ENCODE data around the gene LHFPL3. TPM values are rescaled to one million over a fixed set of nuclear protein-coding genes. Genes with fewer than 3 reads are reported as not detected.
"Not testable (repeated sequence)": the region's sequence is repeated elsewhere in the genome, so short reads cannot be mapped to it uniquely, and the experiment has no call there.

LHFPL3 gene
- total RNA-seq, 2 donors from 2014 or later = not detected

- no peaks in the 10 kb centered on the region for H3K4me1 Mint-ChIP-seq (ENCODE audit: low read depth)
- DNase-seq (no peak), ATAC-seq (replicated peaks in 1 of 2) (no peak)
- peaks cover 6% of the 10 kb centered on the region for H3K27me3 Mint-ChIP-seq (ENCODE audit: low read depth)
- H3K27ac Mint-ChIP-seq = no peak overlapping the region
- no peaks in the 10 kb centered on the region for H3K9me3 Mint-ChIP-seq
- H3K4me3 Mint-ChIP-seq = no peak overlapping the region
- H3K36me3 Mint-ChIP-seq (ENCODE audit: insufficient read depth in 2 of 2) = no peaks in the 10 kb centered on the region
Observed at GRCh38 chr7:104572554-104572953, 244.2 kb downstream of the LHFPL3 start.

- ATAC-seq (replicated peaks in 1 of 2) = no peak
- no peak overlapping the region for H3K4me3 Mint-ChIP-seq
Observed at GRCh38 chr7:104584620-104585019, 256.2 kb downstream of the LHFPL3 start.

GRCh38 chr7:104595591-104595990 lies 267.2 kb downstream of the LHFPL3 start:
- H3K27me3 Mint-ChIP-seq (ENCODE audit: low read depth); H3K9me3 Mint-ChIP-seq; ATAC-seq (replicated peaks in 1 of 2); H3K27ac Mint-ChIP-seq; DNase-seq; H3K4me1 Mint-ChIP-seq (ENCODE audit: low read depth); H3K36me3 Mint-ChIP-seq (ENCODE audit: insufficient read depth in 2 of 2); H3K4me3 Mint-ChIP-seq: not testable (repeated sequence)

More at GRCh38 chr7:104584620-104585019, 256.2 kb downstream of the LHFPL3 start:
- Mint-ChIP-seq H3K36me3 (ENCODE audit: insufficient read depth in 2 of 2) (no peaks in the 10 kb centered on the region), H3K4me1 (ENCODE audit: low read depth) (no peaks in the 10 kb centered on the region), H3K27ac (no peak overlapping the region), H3K9me3 (no peaks in the 10 kb centered on the region), H3K27me3 (ENCODE audit: low read depth) (no peaks in the 10 kb centered on the region)
- DNase-seq = no peak

- H3K4me3 Mint-ChIP-seq = no peak overlapping the region
- H3K27me3 Mint-ChIP-seq (ENCODE audit: low read depth) = no peaks in the 10 kb centered on the region
- ATAC-seq (replicated peaks in 1 of 2) (no peak), DNase-seq (no peak)
- no peaks in the 10 kb centered on the region for H3K4me1 Mint-ChIP-seq (ENCODE audit: low read depth)
- no peaks in the 10 kb centered on the region for H3K36me3 Mint-ChIP-seq (ENCODE audit: insufficient read depth in 2 of 2)
- no peaks in the 10 kb centered on the region for H3K9me3 Mint-ChIP-seq
- no peak overlapping the region for H3K27ac Mint-ChIP-seq
Observed at GRCh38 chr7:104603957-104604356, 275.6 kb downstream of the LHFPL3 start.

GRCh38 chr7:104604706-104605105 lies 276.3 kb downstream of the LHFPL3 start:
- H3K27ac Mint-ChIP-seq = no peak overlapping the region
- H3K9me3 Mint-ChIP-seq = no peaks in the 10 kb centered on the region
- H3K4me3 Mint-ChIP-seq = no peak overlapping the region
- H3K27me3 Mint-ChIP-seq (ENCODE audit: low read depth) = no peaks in the 10 kb centered on the region
- no peak for DNase-seq
- ATAC-seq (replicated peaks in 1 of 2) = no peak
- no peaks in the 10 kb centered on the region for H3K4me1 Mint-ChIP-seq (ENCODE audit: low read depth)
- H3K36me3 Mint-ChIP-seq (ENCODE audit: insufficient read depth in 2 of 2) = no peaks in the 10 kb centered on the region

GRCh38 chr7:104621321-104621720 lies 292.9 kb downstream of the LHFPL3 start:
- H3K9me3 Mint-ChIP-seq = no peaks in the 10 kb centered on the region
- H3K27ac Mint-ChIP-seq = no peak overlapping the region
- ATAC-seq (replicated peaks in 1 of 2) = no peak

GRCh38 chr7:104625956-104626355 lies 297.6 kb downstream of the LHFPL3 start:
- ATAC-seq (replicated peaks in 1 of 2) (no peak), DNase-seq (no peak)
- H3K4me1 Mint-ChIP-seq (ENCODE audit: low read depth) = no peaks in the 10 kb centered on the region
- H3K36me3 Mint-ChIP-seq (ENCODE audit: insufficient read depth in 2 of 2) = no peaks in the 10 kb centered on the region
- no peaks in the 10 kb centered on the region for H3K9me3 Mint-ChIP-seq
- no peak overlapping the region for H3K27ac Mint-ChIP-seq
- no peak overlapping the region for H3K4me3 Mint-ChIP-seq
- H3K27me3 Mint-ChIP-seq (ENCODE audit: low read depth) = no peaks in the 10 kb centered on the region

More at GRCh38 chr7:104621321-104621720, 292.9 kb downstream of the LHFPL3 start:
- Mint-ChIP-seq H3K4me1 (ENCODE audit: low read depth) (no peaks in the 10 kb centered on the region), H3K36me3 (ENCODE audit: insufficient read depth in 2 of 2) (no peaks in the 10 kb centered on the region), H3K4me3 (no peak overlapping the region), H3K27me3 (ENCODE audit: low read depth) (no peaks in the 10 kb centered on the region)
- DNase-seq = no peak

- ATAC-seq (replicated peaks in 1 of 2) = no peak
- DNase-seq = peak in 1 of 2 donors; percentile 3
- no peaks in the 10 kb centered on the region for H3K36me3 Mint-ChIP-seq (ENCODE audit: insufficient read depth in 2 of 2)
- H3K27me3 Mint-ChIP-seq (ENCODE audit: low read depth) = no peaks in the 10 kb centered on the region
- H3K27ac Mint-ChIP-seq = no peak overlapping the region
- H3K4me3 Mint-ChIP-seq = no peak overlapping the region
- H3K9me3 Mint-ChIP-seq = no peaks in the 10 kb centered on the region
- no peaks in the 10 kb centered on the region for H3K4me1 Mint-ChIP-seq (ENCODE audit: low read depth)
Observed at GRCh38 chr7:104627516-104627915, 299.1 kb downstream of the LHFPL3 start.

GRCh38 chr7:104628017-104628416 lies 299.6 kb downstream of the LHFPL3 start:
- H3K36me3 Mint-ChIP-seq (ENCODE audit: insufficient read depth in 2 of 2) = no peaks in the 10 kb centered on the region
- no peak for ATAC-seq (replicated peaks in 1 of 2)
- no peak for DNase-seq
- H3K27ac Mint-ChIP-seq = no peak overlapping the region
- H3K4me1 Mint-ChIP-seq (ENCODE audit: low read depth) = no peaks in the 10 kb centered on the region
- H3K9me3 Mint-ChIP-seq = no peaks in the 10 kb centered on the region
- no peaks in the 10 kb centered on the region for H3K27me3 Mint-ChIP-seq (ENCODE audit: low read depth)
- no peak overlapping the region for H3K4me3 Mint-ChIP-seq

GRCh38 chr7:104629408-104629807 lies 301.0 kb downstream of the LHFPL3 start:
- H3K27me3 Mint-ChIP-seq (ENCODE audit: low read depth) = no peaks in the 10 kb centered on the region
- ATAC-seq (replicated peaks in 1 of 2) = no peak
- H3K9me3 Mint-ChIP-seq = no peaks in the 10 kb centered on the region
- no peak for DNase-seq
- no peak overlapping the region for H3K4me3 Mint-ChIP-seq
- no peak overlapping the region for H3K27ac Mint-ChIP-seq
- H3K36me3 Mint-ChIP-seq (ENCODE audit: insufficient read depth in 2 of 2) = no peaks in the 10 kb centered on the region
- no peaks in the 10 kb centered on the region for H3K4me1 Mint-ChIP-seq (ENCODE audit: low read depth)

GRCh38 chr7:104640506-104640905 lies 312.1 kb downstream of the LHFPL3 start:
- no peak overlapping the region for H3K27ac Mint-ChIP-seq
- H3K36me3 Mint-ChIP-seq (ENCODE audit: insufficient read depth in 2 of 2) = no peaks in the 10 kb centered on the region

GRCh38 chr7:104642560-104642959 lies 314.2 kb downstream of the LHFPL3 start:
- Mint-ChIP-seq H3K36me3 (ENCODE audit: insufficient read depth in 2 of 2) (no peaks in the 10 kb centered on the region), H3K9me3 (no peaks in the 10 kb centered on the region), H3K27ac (no peak overlapping the region), H3K4me3 (no peak overlapping the region), H3K4me1 (ENCODE audit: low read depth) (no peaks in the 10 kb centered on the region), H3K27me3 (ENCODE audit: low read depth) (peaks cover 21% of the 10 kb centered on the region)
- ATAC-seq (replicated peaks in 1 of 2) (no peak), DNase-seq (no peak)

More at GRCh38 chr7:104640506-104640905, 312.1 kb downstream of the LHFPL3 start:
- Mint-ChIP-seq H3K27me3 (ENCODE audit: low read depth) (peaks cover 21% of the 10 kb centered on the region), H3K4me3 (no peak overlapping the region), H3K4me1 (ENCODE audit: low read depth) (no peaks in the 10 kb centered on the region), H3K9me3 (no peaks in the 10 kb centered on the region)
- no peak for DNase-seq
- ATAC-seq (replicated peaks in 1 of 2) = no peak

GRCh38 chr7:104643587-104644217 lies 315.3 kb downstream of the LHFPL3 start:
- no peak overlapping the region for H3K4me3 Mint-ChIP-seq
- ATAC-seq (replicated peaks in 1 of 2) (no peak), DNase-seq (no peak)
- no peaks in the 10 kb centered on the region for H3K9me3 Mint-ChIP-seq
- H3K27ac Mint-ChIP-seq = no peak overlapping the region
- H3K4me1 Mint-ChIP-seq (ENCODE audit: low read depth) = no peaks in the 10 kb centered on the region
- H3K36me3 Mint-ChIP-seq (ENCODE audit: insufficient read depth in 2 of 2) = no peaks in the 10 kb centered on the region
- H3K27me3 Mint-ChIP-seq (ENCODE audit: low read depth) = peaks cover 13% of the 10 kb centered on the region

- no peak for DNase-seq
- ATAC-seq (replicated peaks in 1 of 2) = no peak
- Mint-ChIP-seq H3K36me3 (ENCODE audit: insufficient read depth in 2 of 2) (no peaks in the 10 kb centered on the region), H3K9me3 (no peaks in the 10 kb centered on the region), H3K27ac (no peak overlapping the region), H3K4me3 (no peak overlapping the region), H3K27me3 (ENCODE audit: low read depth) (peaks cover 4% of the 10 kb centered on the region), H3K4me1 (ENCODE audit: low read depth) (no peaks in the 10 kb centered on the region)
Observed at GRCh38 chr7:104650991-104651640, 322.7 kb downstream of the LHFPL3 start.
